HepG2 (cell line): ENCODE measurements around the gene SRRT.

ENCODE experiments used
- ARNT ChIP-seq: fragments of 450-650 bp; IDR thresholded peaks from 2 replicates; pipeline ENCODE4 v1.6.1; 2017
- BCLAF1 ChIP-seq: fragments of 450-650 bp; IDR thresholded peaks from 2 replicates; pipeline ENCODE4 v1.6.1; 2017; ENCODE audit warnings: mild to moderate bottlenecking
- EZH2 ChIP-seq: conservative IDR thresholded peaks from 2 replicates; pipeline ENCODE4 v1.6.1; 2012; ENCODE audit warnings: mild to moderate bottlenecking, low read depth, low read length, moderate library complexity
- MAX ChIP-seq: IDR thresholded peaks from 2 replicates; pipeline ENCODE4 v1.6.1; 2012; ENCODE audit warnings: inconsistent platforms
- NR2F2 ChIP-seq: IDR thresholded peaks from 2 replicates; pipeline ENCODE4 v1.6.1; 2012; ENCODE audit warnings: low read depth, inconsistent platforms, borderline replicate concordance
- PAX8 ChIP-seq: sonication (generic); formaldehyde crosslinking; IDR thresholded peaks from 2 replicates; pipeline ENCODE4 v1.8.0; 2022; ENCODE audit warnings: mild to moderate bottlenecking, missing genetic modification reagents, borderline replicate concordance
- POLR2AphosphoS5 ChIP-seq: IDR thresholded peaks from 2 replicates; pipeline ENCODE4 v1.6.1; 2012; ENCODE audit warnings: low read depth, low read length
- SMC3 ChIP-seq: IDR thresholded peaks from 2 replicates; pipeline ENCODE4 v1.6.1; 2011; ENCODE audit warnings: low read length, improper control_type of control experiment
- TAF1 ChIP-seq: sonication (generic); formaldehyde crosslinking; IDR thresholded peaks from 2 replicates; pipeline ENCODE4 v1.4.0; 2020; ENCODE audit warnings: missing genetic modification reagents
- TFAP4 ChIP-seq: sonication (generic); IDR thresholded peaks from 2 replicates; pipeline ENCODE4 v1.6.1; 2016; ENCODE audit warnings: low read depth, borderline replicate concordance
- ZFP41 ChIP-seq: sonication (generic); formaldehyde crosslinking; IDR thresholded peaks from 2 replicates; pipeline ENCODE4 v1.4.0; 2020; ENCODE audit warnings: mild to moderate bottlenecking, missing genetic modification reagents, borderline replicate concordance
- ZNF740 ChIP-seq: sonication (generic); formaldehyde crosslinking; IDR thresholded peaks from 2 replicates; pipeline ENCODE4 v1.4.0; 2020; ENCODE audit warnings: missing genetic modification reagents

GRCh38 chr7:100863406-100863950 is 11.4 kb upstream of the SRRT start:
- TF ChIP-seq MAX (no peak), POLR2AphosphoS5 (no peak), PAX8 (CRISPR knock-in tag) (no peak), BCLAF1 (no peak), EZH2 (no peak), ZNF740 (CRISPR knock-in tag) (no peak), TFAP4 (0 out of 2 replicates have a peak, but pooled peaks have one; percentile 39), ZFP41 (no peak), ARNT (no peak), NR2F2 (no peak), TAF1 (CRISPR knock-in tag) (no peak), SMC3 (no peak)
